HG03175 (cell line): ENCODE results near the gene APOA4.
"Not testable (repeated sequence)": the region's sequence is repeated elsewhere in the genome, so short reads cannot be mapped to it uniquely, and the experiment has no call there.

ENCODE experiments used
- ATAC-seq: cut with Tn5 transposase; IDR thresholded peaks from one replicate; pipeline ENCODE4 v1.9.1; 2021; ENCODE audit warnings: mild to moderate bottlenecking, moderate library complexity; ENCODE audit not compliant: unreplicated experiment

Gene APOA4

DNA sequence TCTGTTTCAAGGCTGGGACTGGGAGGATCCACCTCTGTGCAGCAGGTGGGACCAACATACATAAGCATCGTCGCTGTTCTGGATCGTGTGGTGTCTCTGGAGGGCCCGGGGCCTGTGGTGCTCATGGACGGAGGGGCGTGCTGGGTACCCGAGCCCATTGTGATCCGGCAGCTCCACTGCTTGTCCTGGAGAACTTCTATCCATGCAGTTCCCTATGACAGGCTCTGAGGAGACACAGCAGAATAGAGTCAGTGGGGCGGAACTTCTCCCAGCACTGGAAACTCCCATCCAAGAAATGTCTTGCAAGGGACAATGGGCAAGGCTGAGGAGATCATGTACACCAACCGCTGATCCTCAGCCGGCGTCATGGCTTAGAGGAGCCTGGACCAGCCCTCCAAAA, 26.0 kb upstream of the APOA4 start:
- no peak for ATAC-seq

- no peak for ATAC-seq
Observed at GRCh38 chr11:116847612-116848011, 24.5 kb upstream of the APOA4 start.

- ATAC-seq = no peak
Observed at GRCh38 chr11:116844722-116845121, 21.6 kb upstream of the APOA4 start.

GRCh38 chr11:116843661-116844060, 20.6 kb upstream of the APOA4 start:
- no peak for ATAC-seq

DNA sequence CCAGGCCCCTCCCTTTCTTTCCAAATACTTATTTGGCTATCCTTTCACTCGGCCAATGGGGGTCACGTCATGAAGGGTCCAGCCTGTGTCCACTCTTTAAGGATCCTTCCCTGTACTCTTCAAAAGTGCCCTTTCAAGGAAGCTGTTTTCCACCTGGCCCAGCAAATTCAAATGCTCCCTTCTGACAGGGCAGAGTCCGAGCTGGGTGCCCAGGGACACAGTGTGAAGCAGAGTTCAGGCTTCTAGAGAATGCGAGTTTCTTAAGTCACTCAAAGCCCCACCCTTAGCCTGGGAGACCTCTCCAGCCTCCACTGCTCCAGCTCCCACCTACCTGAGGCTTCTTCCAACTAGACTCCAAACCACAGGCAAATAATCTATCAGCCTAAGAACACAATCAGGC, 19.8 kb upstream of the APOA4 start:
- no peak for ATAC-seq

DNA sequence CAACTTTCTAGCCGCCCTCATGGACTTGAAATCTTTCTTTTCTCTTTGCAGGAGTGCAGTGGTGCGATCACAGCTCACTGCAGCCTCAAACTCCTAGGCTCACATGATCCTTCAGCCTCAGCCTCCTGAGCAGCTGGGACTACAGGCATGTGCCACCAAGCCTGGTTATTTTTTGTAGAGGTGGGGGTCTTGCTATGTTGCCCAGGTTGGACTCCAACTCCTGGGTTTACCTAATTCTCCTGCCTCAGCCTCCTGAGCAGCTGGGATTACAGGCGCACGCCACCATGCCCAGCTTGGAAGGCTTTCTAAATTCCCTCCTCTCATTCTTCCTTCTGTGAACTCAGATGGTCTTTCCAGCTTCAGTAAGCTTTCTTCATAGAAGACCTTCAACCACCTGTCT, 19.0 kb upstream of the APOA4 start:
- ATAC-seq = no peak

DNA sequence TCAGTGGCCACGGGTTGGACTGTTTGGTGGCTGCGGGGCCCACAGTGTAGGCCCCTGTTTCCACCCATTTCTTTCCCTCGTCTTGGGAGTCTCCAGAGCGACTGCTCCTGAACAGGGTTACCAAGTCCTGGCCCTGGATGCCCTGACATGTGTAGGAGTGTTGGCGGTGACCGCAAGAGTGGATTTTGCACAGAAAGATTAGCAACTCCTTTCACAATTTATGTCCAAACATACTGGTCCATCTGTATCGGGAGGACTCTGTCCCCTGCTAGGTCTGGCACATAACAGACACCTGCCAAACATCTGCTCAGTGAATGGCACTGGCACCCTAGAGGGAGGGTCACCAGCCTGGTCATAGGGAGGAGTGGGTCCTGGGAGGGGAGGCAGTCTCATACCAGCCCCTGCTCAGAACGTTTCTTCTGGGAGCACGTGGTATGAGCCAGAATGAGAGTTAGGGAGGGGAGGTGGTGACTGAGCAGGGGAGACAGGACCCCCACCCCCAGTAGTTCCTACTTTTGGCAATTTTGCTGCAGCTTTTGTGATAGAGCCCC, 17.7 kb upstream of the APOA4 start:
- ATAC-seq = no peak

DNA sequence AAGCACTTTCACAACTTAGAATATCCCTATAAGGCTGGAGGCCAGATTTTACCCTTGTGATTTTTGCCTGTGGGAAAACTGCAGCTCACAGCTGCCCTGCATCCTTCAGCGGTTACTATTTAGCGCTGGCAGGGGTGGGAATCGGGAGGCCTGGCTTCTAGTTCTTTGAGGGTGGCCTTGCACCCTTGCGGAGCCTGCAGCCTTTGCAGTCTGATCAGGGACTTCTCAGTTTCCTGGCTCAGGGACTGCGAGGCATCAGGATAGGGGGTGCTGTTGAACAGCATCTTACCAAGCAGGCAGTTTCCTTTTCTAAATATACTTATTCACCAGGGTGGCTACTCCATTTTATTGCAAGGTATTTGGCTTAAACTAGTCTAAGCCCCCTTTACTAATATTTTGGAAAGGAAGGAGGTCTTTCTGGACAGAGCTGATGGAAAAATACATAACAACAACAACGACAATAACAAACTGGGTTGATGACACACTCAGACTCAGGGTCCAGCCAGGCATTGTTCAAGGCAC, 17.2 kb upstream of the APOA4 start:
- no peak for ATAC-seq

GRCh38 chr11:116838321-116839084, 15.4 kb upstream of the APOA4 start:
- ATAC-seq = no peak

GRCh38 chr11:116837231-116838091, 14.4 kb upstream of the APOA4 start, which contains the start of gene APOA1:
TSS of gene APOA1 (minus strand) at chr11:116837622. CDS start at chr11:116837387, 235 bp downstream.
- no peak for ATAC-seq

DNA sequence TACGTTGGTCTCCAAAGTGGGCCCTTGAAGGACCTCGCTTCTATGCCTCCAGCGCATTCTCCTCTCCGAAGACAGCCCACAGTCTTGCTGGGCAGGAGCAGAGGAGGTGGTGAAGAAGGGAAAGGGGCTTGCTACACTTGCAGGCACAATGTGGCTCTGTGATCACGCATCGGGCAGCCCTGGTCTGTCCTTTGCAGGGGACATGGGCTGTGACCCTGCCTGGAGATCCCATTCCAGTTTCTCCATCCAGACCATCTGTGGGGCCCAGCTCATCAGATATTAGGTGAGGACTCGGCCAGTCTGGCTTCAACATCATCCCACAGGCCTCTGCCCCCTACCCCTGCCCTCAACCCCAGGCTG, 13.5 kb upstream of the APOA4 start:
- ATAC-seq = no peak

DNA sequence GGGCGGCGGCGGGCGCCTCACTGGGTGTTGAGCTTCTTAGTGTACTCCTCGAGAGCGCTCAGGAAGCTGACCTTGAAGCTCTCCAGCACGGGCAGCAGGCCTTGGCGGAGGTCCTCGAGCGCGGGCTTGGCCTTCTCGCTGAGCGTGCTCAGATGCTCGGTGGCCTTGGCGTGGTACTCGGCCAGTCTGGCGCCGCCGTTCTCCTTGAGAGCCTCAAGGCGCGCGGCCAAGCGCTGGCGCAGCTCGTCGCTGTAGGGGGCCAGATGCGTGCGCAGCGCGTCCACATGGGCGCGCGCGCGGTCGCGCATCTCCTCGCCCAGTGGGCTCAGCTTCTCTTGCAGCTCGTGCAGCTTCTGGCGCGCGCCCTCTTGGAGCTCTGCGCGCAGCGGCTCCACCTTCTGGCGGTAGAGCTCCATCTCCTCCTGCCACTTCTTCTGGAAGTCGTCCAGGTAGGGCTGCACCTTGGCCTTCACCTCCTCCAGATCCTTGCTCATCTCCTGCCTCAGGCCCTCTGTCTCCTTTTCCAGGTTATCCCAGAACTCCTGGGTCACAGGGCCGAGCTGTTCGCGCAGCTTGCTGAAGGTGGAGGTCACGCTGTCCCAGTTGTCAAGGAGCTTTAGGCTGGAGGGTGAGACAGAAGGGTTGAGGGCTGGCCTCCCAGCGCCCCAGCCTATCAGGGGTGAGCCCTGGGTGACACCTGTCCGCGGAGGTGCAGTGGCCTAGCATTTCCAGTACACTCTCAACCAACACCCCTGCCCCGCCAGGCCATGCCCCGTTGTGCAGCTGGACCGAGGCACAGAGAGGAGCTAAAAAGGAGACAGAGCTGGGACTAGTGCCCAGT, 12.9 kb upstream of the APOA4 start:
- ATAC-seq = peak; percentile 87

DNA sequence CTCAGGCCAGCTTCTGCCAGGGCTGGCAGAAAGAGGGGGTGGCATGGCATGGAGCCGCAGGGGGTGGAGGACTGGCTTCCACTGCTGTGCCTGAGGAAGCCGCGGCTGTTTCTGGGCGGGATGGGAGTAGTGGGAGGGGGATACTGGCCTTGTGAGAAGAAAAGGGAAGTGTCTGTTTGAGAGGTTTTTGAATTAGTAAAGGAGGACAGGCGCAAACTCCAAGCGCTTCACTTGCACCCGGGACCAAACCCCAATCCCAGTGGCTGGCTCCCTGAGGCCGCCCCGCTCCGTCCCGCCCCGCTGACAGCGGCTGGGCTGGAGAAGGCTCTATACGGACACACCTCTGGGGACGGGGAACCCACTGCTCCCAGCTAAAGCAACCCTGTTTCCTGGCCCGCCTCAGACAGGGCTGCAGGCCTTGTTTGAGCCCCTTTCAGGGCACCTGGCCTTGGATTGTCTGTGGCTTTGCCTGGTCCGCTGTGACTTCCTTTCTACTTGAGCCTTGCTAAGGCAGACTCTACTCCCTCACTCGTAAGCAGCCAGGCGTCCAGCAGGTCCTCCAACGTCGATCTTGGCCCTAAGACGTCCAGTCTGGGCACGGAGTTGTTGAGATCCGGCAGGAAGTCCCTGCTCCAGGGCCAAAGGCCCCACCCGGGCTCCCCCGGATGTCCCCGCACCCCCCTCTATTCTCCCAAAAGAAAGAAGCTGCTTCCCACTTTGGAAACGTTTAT, 12.1 kb upstream of the APOA4 start:
- peak; percentile 3 for ATAC-seq

GRCh38 chr11:116834535-116835041, 11.5 kb upstream of the APOA4 start:
- not testable (repeated sequence) for ATAC-seq

- ATAC-seq = no peak
Observed at GRCh38 chr11:116833816-116834534, 10.9 kb upstream of the APOA4 start.

- ATAC-seq = no peak
Observed at GRCh38 chr11:116833491-116833815, 10.3 kb upstream of the APOA4 start.

DNA sequence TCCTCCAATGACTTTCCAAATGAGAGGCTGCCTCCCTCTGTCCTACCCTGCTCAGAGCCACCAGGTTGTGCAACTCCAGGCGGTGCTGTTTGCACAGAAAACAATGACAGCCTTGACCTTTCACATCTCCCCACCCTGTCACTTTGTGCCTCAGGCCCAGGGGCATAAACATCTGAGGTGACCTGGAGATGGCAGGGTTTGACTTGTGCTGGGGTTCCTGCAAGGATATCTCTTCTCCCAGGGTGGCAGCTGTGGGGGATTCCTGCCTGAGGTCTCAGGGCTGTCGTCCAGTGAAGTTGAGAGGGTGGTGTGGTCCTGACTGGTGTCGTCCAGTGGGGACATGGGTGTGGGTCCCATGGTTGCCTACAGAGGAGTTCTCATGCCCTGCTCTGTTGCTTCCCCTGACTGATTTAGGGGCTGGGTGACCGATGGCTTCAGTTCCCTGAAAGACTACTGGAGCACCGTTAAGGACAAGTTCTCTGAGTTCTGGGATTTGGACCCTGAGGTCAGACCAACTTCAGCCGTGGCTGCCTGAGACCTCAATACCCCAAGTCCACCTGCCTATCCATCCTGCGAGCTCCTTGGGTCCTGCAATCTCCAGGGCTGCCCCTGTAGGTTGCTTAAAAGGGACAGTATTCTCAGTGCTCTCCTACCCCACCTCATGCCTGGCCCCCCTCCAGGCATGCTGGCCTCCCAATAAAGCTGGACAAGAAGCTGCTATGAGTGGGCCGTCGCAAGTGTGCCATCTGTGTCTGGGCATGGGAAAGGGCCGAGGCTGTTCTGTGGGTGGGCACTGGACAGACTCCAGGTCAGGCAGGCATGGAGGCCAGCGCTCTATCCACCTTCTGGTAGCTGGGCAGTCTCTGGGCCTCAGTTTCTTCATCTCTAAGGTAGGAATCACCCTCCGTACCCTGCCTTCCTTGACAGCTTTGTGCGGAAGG, 9.5 kb upstream of the APOA4 start:
- no peak for ATAC-seq

- ATAC-seq = no peak
Observed at GRCh38 chr11:116831790-116832349, 8.8 kb upstream of the APOA4 start.
